Measurements from ENCODE around the gene PHACTR3.
"Not testable (repeated sequence)": the region's sequence is repeated elsewhere in the genome, so short reads cannot be mapped to it uniquely, and the experiment has no call there.

Gene PHACTR3

GRCh38 chr20:59603781-59604541 lies at the start of gene PHACTR3:
Gene PHACTR3 (plus strand): TSS chr20:59604540. CDS start chr20:59605015, 475 bp downstream.
- DNase-seq, result no peak

DNA sequence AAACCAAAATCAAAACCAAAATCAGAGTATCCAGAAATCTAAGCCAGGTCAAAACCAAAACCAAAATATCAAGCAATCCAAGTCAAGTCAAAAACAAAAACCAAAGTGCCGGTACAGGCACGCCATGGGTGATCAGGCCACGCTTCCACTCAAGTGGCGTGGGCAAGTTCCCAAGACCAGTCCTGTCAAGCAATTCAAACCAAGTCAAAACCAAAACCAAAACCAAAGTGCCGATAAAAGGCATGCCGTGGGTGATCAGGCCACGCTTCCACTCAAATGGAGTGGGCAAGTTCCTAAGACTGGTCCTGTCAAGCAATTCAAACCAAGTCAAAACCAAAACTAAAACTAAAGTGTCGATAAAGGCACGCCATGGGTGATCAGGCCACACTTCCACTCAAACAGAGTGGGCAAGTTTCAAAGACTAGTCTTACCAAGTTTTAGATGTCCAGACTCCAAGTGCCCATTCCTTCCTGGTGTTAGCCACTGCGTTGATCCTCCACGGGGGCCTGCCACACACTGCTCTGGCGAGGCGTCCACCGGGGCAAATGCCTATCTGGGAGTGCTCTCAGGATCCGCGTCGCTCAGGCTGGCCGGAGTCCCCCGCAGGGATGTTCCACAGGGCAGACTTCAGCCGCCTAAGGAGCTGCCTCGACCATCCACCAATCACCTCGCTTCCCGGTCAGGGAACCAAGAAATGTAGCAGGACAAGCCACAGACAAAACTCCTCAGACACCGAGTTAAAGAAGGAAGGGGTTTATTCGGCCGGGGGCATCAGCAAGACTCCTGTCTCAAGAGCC lies 46.4 kb upstream of the PHACTR3 start:
- not testable (repeated sequence) for DNase-seq

DNA sequence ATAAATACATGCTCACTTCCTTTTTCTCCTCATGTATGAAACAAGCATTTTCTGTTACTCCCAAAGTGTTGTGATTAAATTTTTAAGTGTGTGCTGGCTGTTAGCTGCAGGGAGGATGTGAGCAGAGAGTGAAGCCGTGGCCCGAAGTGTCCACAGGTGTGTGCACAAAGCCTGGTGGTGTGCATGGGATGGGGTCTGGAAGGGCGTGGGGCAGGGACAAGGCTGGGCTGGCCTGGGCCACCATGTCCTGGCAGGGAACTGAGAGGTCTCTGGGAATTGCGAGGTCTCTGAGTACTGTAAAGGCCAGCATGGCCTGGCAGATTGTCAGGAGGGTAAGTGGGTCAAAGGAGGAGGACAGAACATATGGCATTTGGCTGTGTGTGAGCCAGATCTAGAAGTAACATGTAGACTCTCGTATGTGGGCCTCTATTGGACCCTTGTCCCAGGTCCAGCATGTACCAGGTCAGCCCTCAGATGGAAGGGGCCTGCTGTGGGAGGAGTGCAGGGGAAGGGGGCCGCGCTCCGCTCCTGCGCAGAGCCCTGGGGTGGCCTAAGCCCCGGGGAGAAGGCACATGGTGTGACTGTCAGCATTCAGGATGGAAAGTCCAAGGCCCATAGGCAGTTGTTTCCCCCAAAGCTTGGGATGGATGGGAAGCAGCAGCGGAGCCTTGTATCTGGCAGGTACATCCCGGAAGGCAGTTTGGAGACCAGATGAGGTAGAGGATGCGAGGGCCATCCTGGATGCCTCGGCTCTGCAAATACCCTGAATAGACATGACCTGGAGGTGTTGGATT lies 45.1 kb upstream of the PHACTR3 start:
- no peak for DNase-seq

GRCh38 chr20:59559863-59560262 lies 44.5 kb upstream of the PHACTR3 start:
- no peak for DNase-seq

GRCh38 chr20:59560588-59561227 lies 43.6 kb upstream of the PHACTR3 start:
- DNase-seq, result no peak

- DNase-seq, result no peak
Measured at GRCh38 chr20:59561228-59561605, 43.1 kb upstream of the PHACTR3 start.

DNA sequence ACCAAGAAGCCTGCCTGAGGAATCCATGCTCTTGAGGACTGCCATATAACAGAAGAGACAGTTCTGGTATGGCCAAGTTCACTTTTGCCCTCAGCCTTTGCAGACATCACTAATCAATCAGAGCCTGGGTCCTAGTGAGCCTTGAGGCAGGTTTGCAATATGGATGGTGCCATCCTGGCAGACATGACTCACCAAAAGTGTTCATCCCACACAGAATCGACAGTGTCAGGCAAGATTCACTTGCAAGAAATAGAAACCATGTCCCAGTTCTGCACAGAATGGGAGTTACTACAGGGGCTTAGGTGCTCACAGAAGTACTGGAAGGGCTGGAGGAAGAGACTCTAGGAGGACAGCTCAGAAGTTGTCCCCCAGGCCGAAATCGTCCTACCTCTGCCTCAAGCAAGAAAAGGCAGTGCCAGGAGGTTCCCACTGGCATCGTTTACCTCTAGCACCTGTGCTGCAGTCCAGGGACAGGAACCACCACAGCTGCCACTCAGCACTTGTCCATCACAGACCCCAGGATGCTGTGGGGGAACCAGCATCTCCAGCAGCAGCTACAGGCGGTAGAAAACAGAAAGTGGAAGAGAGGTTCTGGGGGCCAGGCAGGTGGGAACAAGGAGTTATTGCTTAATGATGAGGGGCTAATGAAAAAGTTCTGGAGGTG lies 42.6 kb upstream of the PHACTR3 start:
- DNase-seq, result no peak

DNA sequence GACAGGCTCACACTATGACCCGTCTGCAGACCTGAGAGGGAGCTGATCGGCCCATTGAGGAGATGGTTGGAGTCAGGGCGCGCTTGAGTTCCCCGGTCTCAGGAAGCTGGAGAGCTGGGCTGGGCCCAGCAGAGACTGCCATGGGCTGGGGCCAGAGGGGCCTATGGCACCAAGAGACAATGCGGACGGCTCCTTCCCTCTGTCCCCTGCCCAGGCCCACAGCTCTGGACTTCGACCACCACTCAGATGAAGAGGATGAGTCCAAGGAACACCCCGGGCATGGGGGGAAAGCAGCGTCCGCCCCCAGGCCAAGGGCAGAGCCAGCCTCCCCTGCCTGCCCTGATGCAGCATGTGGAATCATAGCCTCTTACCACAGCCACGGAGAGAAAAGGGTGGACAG lies 40.2 kb upstream of the PHACTR3 start:
- DNase-seq, result no peak

- no peak for DNase-seq
Measured at GRCh38 chr20:59564943-59565342, 39.4 kb upstream of the PHACTR3 start.

DNA sequence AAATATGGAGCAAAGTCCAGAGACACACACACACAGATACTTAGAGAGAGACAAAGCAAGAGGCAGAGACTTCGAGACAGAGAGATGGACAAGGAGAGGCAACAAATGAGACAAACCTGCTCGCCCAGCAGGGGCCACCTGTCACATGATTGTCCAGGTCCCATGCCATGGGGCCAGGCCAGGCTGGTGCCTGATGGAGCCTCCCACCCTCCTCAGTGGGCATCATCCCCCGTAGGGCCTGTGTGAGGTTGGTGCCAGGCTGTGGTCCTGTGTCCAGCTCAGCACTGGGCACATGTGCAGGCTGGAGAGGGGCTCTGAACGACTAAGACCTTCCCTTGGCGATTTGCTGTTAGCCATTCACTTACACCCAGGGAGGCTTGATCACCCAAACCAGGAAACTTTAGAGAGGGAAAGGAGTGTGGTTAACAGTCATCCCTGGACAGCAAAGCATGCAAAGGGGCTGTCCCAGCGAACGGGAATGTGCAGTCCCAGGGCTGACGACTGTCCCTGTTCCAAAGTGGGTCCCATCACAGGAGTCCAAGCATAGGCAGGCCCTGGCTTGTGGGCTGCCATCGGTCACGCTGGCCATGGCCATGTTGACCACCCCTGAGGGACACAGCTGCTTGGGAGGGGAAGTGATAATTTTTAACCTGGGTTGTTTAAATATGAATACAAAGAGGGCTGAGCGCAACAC lies 38.4 kb upstream of the PHACTR3 start:
- no peak for DNase-seq

- DNase-seq, result no peak
Measured at GRCh38 chr20:59566631-59567524, 37.5 kb upstream of the PHACTR3 start.

DNA sequence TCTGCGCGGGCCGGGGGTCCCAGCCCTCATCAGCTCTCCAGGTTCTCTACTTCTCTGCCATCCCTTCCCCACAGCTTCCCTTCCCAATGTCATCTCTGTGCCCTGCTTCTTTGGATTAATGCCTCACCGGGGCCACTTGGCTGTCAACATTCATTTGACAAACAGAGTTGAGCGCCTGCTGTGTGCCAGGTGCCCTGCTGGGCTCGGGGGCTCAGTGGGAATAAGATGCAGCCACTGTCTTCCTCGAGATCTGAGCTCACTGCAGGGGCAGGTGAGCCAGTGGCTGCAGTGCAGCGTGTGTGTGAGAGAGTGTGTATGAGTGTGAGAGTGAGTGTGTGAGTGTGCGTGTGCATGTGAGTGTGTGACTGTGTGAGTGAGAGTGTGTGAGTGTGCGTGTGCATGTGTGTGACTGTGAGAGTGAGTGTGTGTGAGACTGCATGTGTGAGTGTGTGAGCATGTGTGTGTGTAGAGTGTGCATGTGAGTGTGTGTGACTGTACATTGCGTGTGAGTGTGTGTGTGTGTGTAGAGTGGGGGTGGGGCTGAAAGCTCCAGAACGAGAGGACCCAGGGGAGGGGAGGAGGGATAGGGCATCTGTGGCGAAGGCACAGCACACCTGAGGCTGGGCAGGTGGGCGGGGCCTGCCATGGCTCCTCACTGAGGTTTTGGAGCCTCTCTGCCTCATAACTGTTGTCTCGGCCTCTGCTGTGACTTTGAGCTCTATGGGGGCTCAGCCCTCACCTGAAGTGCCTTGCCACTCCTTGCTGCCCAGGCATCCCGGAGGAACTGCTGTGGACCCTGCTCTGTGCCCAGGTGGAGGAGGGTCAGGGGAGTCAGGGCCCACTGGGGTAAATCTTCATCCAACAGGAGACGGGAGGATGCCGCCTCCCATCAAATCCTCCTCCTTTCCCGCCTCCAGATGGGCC lies 36.5 kb upstream of the PHACTR3 start:
- DNase-seq, result no peak

DNA sequence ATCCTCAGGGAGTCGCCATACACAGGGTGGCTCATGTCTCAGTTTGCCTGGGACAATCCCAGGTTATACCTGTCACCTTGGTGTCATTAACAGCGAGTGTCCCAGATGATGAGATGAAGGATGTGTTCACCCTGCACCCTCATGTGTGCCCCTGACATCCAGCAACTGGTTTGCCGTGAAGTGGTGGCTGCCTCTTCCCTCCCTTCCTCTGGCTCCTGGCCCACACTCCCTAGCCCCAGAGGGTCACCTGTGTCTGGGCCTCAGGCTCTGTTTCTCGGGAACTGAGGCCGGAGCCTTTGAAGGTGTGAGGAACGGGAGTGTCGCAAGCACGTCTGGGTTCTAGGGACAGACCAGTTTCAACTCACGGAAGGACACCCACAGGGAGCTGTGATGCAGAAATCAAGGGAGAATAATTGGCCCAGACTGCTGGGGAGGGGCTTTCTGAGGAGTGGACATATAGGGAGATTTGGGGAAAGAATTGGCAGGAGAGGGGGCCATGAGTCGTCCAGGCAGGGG lies 35.8 kb upstream of the PHACTR3 start:
- no peak for DNase-seq

DNA sequence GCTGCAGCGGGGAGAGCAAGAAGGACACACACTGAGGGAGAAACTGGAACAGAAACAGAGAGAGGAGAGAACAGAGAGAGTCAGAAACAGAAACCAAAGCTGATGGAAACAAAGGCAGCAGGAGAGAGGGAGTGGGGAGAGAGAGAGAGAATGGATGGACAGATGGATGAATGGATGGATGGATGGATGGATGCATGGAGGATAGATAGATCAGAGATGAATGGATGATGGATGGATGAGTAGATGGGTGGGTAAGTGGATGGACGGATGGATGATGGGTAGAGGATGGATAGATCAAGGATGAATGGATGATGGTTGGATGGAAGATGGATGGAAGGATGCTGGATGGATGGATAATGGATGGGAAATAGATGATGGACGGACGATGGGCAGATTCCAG lies 35.0 kb upstream of the PHACTR3 start:
- DNase-seq, result no peak

- no peak for DNase-seq
Measured at GRCh38 chr20:59571151-59571550, 33.2 kb upstream of the PHACTR3 start.

- DNase-seq, result peak; percentile 38
Measured at GRCh38 chr20:59571551-59572314, 32.6 kb upstream of the PHACTR3 start.

- DNase-seq, result no peak
Measured at GRCh38 chr20:59572515-59572914, 31.8 kb upstream of the PHACTR3 start.

- DNase-seq, result no peak
Measured at GRCh38 chr20:59573837-59574236, 30.5 kb upstream of the PHACTR3 start.

- no peak for DNase-seq
Measured at GRCh38 chr20:59574308-59574707, 30.0 kb upstream of the PHACTR3 start.

All from stimulated activated naive CD4-positive, alpha-beta T cell treated with Interleukin-2 at 50 U/mL for 16 hours (primary cell).